ENCODE measurements around the gene NPW.
"Not testable (repeated sequence)": the region's sequence is repeated elsewhere in the genome, so short reads cannot be mapped to it uniquely, and the experiment has no call there.

NPW gene

DNA sequence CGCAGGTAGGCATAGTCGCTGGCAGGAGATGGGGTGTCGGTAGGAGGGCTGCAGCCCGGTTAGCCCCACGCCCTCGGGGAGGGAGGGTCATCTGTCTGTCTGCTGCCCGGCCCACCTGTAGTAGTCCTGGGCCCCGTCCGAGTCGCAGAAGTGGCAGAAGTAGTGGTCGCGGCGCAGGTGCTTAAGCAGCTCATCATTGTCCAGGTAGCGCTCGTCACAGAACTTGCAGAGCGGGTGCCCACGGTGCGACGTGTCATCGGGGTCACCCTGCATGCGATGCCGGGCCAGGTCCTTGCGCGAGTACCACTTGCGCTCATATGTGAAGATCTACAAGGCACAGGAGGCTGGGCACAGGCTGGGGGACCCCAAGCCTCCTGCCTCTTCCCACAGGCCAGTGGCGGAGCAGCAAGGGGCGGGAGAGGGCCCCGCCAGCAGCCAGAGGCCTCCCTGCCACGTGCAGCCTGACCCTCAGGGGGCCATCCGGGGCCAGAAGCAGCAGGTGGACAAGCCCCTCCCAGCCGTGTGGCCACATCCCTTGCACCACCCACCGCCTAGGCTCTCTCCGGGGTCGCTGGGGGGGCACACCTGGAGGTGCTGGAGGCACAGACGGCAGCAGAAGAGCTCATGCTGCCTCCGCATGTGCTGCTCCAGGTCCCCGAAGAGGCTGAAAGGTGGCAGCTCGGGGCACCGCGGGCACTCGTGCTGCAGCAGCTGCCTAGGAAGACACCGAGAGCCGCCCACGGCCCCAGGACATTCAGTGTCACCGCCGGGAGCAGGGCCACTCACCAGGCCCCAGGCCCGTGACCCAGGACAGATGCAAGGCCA lies 17.0 kb upstream of the NPW start:
- no peak for DNase-seq (ENCODE audit: low read depth in 2 of 2)

DNA sequence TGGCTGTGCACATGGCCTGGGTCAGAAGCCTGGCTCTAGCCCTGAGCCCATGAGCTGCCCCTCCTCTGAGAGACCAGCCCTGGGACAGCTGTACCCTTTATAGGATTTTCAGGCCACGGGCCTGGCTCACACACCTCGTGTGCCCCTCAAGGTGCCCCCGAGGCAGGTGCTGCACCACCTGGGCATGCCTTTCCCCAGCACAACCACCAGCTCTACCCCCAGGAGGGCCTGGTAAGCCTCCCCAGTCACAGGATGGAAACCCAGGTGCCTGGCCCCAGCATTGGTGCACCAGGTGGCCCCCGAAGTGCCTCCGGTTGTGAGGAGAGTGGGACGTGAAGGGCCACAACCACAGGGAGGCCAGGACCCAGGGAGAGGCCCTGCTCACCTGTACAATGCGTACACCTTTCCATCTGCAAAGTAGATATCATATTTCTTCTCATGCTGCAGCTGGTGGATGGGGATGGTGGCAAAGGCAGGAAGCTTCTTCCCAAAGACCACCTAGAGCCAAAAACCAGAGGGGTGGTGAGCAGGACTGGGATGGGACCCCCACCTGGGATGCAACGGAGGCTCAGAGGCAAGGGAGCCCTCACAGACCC lies 16.3 kb upstream of the NPW start:
- no peak for DNase-seq (ENCODE audit: low read depth in 2 of 2)

DNA sequence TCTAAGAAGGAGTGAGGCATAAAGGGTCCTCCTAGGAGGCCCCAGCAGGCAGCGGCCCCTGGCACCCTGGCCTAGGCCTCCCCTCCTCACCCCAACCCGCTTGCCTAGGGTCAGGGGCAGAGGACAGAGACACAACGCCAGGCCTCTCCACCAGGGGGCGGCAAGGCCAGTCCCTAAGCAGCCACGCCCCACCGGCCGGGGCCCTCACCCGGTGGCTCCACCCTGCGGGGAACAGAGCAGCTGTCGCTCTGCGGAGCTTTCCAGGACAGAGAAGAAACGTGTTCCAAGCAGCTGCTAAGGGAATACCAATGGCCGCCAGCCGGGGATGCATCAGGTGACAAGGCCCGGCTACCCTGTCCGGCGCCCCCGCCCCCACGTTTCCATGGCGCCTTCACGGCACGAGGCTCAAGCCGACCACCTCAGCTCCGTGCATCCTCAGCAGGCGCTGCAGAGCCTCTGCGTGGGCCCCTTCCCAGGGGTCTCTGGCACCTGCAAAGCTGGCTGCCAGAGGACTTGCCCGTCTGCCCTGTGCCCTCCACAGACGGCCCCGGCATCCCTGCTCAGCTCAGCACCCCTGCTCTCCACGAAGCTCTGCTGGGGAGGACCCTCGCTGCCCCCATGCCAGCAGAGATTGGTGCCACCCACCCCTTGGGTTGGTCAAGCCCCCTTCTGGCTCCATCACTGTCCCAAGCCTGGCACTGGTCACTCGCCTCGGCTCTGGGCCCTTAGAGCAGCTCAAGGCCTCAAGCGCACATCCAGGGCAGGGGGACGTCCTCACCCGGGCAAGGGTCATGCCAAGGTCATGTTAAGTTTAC lies 15.6 kb upstream of the NPW start:
- peak; percentile 69 to 76 for DNase-seq (ENCODE audit: low read depth in 2 of 2)

DNA sequence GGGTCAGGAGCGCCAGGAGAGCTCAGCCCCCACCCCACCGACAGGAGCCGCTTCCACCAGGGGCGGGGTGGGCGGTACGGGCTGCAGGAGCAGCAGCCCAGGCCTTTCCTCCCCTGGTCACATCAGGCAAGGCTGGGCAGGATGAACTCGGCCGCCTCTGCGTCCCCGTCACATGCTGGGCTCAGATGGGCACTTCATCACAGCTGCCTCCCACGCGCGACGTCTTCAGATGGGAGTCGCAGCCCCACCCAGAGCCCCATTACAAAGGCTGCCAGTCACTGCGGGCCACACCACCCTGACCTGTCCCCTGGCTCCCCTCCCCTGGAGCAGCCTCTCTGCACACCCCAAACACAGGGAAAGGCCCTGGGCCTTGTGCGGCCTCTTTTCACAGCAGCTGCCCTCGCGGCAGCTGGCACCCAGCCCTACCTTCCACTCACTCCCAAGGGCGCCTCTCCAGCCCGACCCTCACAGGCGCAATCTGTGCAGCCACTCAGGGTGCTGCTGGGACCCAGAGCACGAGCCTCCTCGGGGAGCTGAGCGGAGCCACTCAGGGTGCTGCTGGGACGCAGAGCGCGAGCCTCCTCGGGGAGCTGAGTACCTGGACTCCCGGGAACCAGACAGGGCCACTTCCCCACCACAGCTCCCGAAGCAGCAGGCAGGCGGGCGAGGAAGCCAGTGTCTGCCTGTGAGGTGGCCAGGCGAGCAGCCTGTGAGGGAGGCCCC lies 14.6 kb upstream of the NPW start:
- DNase-seq (ENCODE audit: low read depth in 2 of 2), result no peak

DNA sequence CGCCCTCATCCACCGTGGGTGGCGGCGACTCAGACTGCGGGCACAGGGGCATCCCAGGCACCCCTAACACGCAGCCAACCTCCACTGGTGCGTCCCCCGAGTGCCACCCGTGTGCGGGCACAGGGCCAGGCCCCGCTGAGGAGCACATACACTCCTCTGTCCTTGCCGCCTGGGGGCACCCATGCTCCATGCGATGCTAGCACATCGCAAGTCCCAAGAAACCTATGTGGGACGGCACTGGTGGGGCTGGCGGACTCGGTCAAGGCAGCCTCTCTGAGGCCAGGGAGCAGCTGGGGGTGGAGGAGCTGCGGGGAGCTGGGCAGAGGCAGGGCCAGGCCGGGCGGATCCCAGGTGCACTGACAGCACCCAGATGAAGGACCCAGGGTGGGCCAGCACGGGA lies 13.9 kb upstream of the NPW start:
- no peak for DNase-seq (ENCODE audit: low read depth in 2 of 2)

DNA sequence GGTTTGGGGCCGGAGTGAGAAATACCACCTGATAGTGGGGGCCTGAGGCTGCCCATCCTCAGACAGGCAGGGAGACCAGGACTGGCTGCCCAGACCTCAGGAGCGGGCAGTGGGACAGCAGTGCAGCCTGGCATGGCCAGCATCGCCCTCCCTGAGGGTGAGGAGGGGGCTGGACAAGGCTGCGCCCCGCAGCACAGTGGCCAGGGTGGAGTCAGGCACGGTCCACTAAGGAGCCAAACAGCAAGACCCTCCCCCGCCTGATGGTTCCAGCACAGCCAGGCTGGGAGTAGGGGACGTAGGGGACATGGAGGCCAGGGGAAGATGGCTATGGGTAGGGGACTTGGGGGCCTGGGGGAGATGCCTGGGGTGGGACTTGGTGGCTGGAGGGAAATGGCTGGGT lies 13.3 kb upstream of the NPW start:
- DNase-seq (ENCODE audit: low read depth in 2 of 2), result no peak

DNA sequence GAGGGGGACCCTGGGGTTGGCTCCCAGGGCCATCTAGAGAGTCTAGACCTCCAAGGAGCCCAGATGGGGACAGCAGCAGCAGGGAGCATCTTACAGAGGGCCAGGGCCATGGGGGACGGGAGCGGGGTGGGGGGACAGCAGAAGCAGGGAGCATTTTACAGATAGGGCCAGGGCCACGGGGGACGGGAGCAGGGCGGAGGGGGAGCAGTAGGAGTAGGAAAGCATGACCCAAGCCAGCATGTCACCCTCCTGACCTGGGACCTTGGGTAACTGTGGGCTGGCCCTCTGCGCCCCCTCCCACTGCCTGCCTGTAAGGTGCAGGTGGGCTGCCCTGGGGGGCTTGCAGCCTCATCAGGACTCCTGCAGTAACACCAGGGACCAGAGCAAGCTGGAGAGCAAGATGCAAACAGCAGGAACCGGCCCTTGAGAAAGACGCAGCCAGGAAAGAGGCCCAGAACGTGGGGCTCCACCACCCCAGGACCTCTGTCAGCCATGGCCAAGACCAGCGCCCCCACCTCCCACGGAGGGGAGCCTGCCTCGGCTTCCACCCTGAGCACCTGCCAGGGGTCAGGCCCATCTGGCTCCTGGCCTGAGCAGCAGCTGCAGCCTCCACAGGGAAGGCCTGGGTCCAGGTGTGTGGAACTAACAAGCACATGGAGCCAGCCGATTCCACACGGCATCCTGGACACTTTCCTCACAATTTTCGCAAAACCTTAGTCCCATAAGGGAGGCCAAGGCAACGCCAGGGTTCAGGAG lies 12.3 kb upstream of the NPW start:
- DNase-seq (ENCODE audit: low read depth in 2 of 2), result no peak

DNA sequence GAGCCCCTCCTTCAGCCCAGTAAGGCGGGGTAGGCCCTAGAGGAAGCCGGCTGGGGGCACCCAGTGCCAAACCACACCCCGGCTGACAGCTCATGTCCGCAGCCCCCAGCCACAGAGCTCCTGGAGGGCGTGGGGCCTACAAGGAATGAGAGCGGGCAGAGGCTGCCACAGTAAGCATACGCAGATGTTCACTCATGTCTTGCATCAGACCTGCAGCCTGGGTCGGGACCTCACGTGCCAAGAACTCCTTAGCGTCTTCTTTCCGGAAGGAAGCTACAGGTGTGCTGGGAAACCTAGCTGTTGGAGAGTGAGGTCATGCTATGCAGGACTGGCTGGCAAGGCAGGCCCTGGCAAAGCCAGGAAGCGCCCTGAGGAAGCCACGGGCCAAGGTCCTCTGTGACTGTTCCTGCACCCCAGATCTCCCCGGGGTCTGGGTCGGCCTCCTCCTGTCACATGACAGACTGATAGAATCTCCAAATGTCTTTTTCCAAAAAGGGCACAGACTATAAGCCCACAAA lies 11.5 kb upstream of the NPW start:
- no peak for DNase-seq (ENCODE audit: low read depth in 2 of 2)

DNA sequence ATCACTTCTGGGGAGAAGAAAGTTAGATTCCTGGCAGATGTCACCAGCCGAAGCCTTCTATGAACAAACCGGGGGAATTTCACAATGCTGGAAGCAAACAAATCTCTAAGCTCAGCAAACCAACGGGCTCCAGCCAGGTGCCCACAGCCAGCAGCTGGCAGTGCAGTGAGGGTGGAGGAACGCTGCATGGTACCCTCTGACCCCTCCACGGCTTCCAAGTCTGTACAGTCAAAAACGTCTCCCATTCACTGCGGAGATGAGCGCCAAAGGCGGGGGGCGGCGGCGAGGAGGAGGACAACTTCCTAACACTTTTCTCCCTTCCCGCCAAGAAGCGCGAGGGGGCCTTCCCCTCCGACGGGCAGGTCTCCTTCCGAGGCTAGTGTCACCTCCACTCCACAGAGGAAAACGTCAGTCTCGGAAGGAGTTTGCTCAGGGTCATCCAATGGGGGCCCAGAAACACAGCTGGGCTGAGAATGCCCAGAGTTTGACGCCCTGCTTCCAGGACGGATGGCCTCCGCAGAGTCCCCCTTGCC lies 10.9 kb upstream of the NPW start:
- no peak for DNase-seq (ENCODE audit: low read depth in 2 of 2)

DNA sequence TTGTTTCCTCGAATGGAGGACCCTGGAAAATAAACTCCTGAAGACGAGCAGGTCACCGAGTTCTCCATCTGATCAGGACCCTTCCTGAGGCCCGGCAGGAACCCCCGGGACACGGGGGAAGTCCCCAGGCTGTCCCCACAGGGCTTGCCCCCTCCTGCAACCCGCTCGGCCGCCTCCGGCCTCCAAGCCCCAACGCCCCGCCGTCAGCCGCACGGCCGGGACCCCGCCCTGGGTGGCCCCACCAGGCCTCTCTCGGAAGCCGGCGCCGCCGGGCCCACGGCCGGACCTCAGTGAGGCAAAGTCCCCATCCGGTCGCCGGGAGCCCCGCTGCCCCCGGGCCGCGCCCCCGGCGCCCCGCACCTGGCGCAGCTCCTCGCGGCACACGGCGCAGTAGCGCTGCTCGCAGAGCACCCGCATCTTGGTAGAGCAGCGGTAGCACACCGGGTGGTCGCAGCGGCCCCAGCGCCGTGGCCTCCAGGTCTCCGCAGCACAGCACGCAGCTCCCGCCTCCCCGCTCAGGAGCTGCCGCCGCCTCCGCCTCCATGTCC lies 10.3 kb upstream of the NPW start:
- DNase-seq (ENCODE audit: low read depth in 2 of 2), result no peak

DNA sequence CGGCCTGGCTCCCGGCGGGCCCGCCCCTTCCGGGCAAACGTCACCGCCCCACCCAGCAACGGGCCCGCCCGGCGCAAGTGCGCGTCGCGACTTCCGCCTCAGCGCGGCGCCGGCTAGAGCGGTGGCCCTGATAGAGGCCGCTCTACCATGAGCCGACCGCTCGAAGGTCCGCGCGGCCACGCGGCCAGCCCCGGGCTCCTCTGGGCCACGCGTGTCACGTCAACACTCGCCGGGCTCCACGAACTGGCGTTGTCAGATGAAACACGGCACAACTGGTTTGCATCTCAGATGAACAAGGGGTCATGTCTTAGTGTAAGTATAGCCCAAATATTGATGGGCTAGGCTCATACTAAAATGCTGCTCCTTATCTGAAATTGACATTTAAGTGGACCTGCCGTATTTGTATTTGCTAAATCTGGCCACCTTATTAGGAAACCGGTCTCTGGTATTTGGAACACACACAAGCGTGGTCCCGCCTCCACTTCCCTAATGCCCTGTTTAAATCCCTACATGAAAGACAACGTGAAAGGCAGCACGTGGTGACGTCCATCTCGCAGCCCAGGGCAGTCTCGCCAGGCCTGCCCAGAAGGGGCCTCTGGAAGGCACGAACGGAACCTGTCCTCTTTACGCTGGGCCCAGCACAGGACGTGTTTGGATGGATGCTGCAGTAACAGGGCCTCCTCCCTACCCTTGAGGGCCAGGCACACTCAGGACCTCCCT lies 9.6 kb upstream of the NPW start, which contains the start of gene ZNF598:
Gene ZNF598, minus strand, starts transcription at position 31 of the 720 bp plus-strand sequence.
- peak; percentile 32 to 65 for DNase-seq (ENCODE audit: low read depth in 2 of 2)

DNA sequence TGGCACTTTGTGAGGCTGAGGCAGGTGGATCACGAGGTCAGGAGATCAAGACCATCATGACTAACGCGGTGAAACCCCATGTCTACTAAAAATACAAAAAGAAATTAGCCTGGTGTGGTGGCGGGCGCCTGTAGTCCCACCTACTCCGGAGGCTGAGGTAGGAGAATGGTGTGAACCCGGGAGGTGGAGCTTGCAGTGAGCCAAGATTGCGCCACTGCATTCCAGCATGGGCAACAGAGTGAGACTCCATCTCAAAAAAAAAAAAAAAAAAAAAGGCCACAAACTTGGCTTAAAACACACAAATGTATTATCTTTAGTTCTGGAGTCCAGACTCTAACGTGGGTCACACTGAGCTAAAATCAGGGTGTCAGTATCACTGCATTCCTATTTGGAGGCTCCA lies 7.9 kb upstream of the NPW start:
- DNase-seq (ENCODE audit: low read depth in 2 of 2), result not testable (repeated sequence)

DNA sequence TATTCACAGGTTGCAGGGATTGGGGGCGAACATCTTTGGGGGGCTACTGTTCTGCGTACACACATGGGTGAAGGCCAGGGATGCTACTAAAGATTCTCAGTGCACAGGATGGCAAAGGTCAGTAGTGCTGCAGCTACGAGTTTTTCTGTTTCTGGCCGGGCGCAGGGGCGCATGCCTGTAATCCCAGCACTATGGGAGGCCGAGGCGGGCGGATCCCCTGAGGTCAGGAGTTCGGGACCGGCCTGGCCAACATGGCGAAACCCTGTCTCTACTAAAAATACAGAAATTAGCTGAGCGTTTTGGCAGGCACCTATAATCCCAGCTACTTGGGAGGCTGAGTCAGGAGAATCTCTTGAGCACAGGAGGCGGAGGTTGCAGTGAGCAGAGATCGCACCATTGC lies 6.1 kb upstream of the NPW start:
- DNase-seq (ENCODE audit: low read depth in 2 of 2), result no peak

DNA sequence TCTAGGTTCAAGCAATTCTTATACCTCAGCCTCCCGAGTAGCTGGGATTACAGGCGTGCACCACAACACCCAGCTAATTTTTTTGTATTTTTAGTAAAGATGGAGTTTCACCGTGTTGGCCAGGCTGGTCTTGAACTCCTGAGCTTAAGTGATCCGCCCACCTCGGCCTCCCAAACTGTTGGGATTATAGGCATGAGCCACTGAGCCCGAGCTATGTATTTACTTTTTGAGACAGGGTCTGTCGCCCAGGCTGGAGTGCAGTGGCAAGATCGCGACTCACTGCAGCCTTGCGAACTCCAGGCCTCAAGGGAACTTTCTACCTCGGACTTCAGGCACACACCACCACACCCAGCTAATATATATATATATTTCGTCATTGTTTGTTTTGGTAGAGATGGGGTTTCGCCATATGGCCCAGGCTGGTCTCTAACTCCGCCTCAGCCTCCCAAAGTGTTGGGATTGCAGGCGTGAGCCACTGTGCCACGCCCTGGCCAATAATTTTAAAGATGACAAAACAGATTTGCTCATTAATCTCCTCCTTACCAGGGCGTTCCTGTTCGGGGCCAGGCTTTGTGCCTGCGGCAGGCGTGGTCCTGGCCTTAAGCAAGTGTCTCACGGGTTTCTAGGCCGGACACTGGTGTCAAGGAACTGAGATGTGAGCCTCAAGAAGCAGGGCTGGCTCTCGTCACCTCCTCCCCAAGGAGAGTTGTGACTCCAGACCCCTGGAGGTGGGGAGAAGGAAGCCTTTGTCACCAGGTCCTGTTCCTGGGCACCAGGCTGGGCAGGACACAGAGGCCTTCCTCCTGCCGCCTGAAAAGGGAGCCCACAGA lies 4.3 kb upstream of the NPW start:
- DNase-seq (ENCODE audit: low read depth in 2 of 2), result no peak

DNA sequence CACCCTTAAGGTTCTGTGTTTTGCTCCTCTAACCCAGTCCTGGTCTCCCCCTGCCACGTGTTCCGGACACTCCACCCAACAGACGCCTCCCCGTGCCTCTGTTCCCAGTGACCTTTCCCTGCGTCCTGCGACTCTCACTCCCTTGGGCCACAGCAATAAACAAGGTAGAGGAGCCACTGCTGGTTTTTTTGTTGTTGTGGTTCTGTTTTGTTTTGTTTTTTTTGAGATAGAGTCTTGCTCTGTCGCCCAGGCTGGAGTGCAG lies 3.7 kb upstream of the NPW start:
- no peak for DNase-seq (ENCODE audit: low read depth in 2 of 2)

DNA sequence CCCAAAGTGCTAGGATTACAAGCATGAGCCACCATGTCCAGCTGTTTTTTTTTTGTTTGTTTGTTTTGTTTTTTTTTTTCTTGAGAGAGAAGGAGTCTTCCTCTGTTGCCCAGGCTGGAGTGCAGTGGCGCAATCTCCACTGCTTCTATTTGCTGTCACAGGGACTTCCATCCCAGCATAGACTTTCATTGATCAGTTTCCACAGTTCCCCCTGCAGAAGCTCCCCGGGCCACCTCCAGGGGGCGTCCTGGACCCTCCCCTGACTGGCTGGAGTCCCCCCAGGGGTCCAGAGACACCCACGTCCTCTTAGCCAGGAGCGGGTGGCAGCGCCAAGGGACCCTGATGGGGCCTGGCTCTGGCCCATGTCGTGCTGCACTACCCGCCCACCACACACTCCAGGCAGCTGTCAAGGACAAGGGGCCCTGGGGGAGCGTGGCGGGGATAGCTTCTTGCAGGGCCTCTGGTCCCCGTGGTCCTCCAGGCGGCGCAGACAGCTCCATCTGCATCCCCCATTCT lies 3.1 kb upstream of the NPW start:
- DNase-seq (ENCODE audit: low read depth in 2 of 2), result no peak

DNA sequence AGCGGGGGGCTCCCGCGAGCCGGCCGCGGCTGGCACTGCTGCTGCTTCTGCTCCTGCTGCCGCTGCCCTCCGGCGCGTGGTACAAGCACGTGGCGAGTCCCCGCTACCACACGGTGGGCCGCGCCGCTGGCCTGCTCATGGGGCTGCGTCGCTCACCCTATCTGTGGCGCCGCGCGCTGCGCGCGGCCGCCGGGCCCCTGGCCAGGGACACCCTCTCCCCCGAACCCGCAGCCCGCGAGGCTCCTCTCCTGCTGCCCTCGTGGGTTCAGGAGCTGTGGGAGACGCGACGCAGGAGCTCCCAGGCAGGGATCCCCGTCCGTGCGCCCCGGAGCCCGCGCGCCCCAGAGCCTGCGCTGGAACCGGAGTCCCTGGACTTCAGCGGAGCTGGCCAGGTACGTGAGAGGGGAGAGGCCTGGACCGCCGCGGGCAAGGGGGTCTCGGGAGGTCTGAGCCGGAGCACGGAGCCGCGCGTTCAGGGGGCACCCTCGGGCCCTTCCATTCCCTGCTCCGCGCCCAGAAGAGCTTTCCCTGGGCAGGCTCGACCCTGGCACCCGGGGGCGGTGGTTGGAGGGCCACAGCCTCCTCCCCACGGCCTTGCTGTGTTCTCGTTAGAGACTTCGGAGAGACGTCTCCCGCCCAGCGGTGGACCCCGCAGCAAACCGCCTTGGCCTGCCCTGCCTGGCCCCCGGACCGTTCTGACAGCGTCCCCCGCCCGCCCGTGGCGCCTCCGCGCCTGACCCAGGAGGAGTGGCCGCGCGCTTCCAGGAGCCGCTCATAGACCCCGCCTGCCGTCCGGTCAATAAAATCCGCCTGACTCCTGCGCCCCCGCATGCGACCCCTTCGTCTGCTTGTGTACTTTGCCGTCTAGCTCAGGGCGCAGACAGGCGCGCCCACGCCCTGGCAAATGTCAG lies 591 bp downstream of the NPW start:
- no peak for DNase-seq (ENCODE audit: low read depth in 2 of 2)

DNA sequence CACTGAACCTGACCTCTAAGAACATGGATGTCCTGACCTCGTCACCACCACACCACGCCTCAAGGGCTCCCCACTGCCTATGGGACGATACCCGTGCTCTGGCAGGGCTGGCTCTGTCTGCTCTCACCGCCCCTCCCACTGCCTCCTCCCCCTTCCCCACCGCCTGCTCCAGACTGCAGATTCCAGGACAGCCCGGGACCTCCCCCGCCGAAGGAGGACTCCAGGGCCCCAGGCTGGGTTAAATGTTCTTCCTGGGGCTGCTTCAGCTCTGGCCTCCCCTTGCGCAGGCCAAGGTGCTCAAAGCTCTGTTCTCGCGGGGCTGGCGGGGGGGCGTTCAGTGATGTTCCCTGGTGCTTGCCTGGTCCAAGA lies 3.1 kb downstream of the NPW start:
- no peak for DNase-seq (ENCODE audit: low read depth in 2 of 2)
